ENCODE results near the gene PAPOLA.

PAPOLA gene

DNA sequence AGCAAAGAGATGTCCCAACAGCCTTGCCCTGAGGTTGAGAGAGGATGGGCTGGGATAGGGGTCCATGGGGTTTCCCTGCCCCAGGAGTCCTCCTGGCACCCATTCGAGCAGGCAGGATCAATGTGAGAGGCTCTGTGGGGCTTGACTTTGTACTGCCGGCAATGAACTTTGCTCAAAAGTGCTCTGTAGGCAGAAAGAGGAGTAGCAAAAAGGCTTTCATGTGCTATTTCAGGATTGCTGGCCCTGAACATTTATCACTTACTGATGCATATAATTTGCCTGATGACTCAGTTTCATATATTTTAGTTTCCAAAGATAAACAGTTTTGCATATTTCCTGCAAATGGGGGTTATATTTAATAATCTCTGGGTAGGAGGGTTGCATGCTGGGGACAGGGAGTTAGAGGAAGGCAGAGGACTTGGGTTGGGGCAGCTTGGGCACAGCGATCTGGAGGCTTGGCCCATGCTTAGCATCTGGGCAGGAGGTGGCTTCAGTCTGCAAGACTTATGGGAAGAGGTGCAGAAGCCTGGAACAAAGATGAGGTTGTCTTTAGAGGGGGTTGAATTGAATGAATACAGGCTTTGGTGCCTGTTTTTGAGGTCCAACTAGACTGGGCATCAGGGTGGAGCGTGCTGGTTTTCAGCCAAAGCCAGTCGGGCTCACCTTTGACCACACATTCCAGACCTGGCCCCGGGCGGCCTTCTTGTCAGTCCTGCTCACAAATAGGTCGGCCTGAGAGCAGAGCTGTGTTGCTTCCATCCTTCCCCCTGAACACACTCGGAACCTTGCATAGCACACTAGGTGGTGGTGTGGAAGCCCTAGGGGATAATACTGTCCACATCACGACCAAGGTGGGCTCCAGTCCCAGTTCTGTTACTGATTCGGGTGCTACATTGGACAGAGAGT, 101.4 kb downstream of the PAPOLA start:
- TF ChIP-seq, protein P1, sequence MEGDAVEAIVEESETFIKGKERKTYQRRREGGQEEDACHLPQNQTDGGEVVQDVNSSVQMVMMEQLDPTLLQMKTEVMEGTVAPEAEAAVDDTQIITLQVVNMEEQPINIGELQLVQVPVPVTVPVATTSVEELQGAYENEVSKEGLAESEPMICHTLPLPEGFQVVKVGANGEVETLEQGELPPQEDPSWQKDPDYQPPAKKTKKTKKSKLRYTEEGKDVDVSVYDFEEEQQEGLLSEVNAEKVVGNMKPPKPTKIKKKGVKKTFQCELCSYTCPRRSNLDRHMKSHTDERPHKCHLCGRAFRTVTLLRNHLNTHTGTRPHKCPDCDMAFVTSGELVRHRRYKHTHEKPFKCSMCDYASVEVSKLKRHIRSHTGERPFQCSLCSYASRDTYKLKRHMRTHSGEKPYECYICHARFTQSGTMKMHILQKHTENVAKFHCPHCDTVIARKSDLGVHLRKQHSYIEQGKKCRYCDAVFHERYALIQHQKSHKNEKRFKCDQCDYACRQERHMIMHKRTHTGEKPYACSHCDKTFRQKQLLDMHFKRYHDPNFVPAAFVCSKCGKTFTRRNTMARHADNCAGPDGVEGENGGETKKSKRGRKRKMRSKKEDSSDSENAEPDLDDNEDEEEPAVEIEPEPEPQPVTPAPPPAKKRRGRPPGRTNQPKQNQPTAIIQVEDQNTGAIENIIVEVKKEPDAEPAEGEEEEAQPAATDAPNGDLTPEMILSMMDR (conservative IDR thresholded peaks at IDR 0.05; ENCODE audit: low read depth): no peak
- DNase-seq (ENCODE audit: low spot score): no peak
- POLR2A ChIA-PET (ENCODE audit: low non-redundant PET): no interaction called here
- no peak overlapping the region for H3K27ac ChIP-seq
- CTCF ChIA-PET: interaction anchor here (0.6 kb wide), 1 partner anchor 698 kb away, joined by 3 read pairs; no protein-coding TSS in a partner anchor

DNA sequence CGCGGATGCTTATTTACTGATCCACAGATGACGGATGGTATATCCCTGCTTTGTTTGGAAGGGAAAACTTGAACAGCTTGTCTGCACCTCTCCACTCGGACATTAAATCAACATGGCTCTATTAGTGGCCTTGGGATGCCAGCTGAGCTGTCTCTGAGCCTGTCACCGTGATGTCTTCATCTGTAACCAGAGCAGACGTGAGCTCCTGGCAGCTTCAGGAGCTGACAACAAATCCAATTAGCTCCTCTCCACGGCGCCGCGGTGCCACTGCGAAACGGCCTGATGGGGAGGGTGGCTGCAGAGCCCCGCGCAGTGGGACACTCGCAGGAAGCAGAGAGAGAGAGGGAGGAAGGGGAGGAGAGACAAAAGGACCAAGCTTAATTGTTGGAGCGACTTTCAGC, 112.3 kb downstream of the PAPOLA start:
- CTCF ChIA-PET: no interaction called here
- TF ChIP-seq, protein P1 (conservative IDR thresholded peaks at IDR 0.05; ENCODE audit: low read depth): no peak
- POLR2A ChIA-PET (ENCODE audit: low non-redundant PET): no interaction called here
- DNase-seq (ENCODE audit: low spot score): no peak
- no peak overlapping the region for H3K27ac ChIP-seq

DNA sequence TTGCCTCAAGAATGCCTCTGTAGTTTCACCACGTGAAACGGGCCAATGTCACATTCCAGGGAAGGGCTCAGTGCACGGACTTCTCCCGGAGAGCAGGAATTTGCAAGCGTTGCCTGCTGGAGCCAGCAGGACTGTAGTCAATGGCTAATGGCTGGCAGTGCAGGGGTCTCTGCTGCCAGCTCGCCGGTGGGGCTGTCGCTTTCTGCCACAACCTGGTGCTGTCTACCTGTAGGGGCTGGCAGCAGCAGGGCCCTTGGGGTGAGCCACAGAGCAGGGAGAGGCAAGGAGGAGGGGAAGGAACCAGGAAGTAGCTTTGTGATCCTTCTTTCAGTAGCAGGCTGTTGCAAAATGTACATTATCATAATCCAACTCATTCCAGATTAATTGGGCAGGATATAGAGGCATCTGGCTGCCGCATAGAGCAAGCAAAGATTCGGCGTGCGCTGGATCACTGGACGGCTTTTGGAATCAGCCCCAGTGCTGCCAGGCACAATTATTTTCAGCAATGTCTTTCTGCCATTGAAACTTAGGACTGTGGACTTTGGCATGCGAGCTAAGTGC, 114.1 kb downstream of the PAPOLA start:
- ChIA-PET CTCF (interaction anchor here (0.6 kb wide), 1 partner anchor 84 kb away, joined by 3 read pairs; no protein-coding TSS in a partner anchor), POLR2A (ENCODE audit: low non-redundant PET) (no interaction called here)
- H3K27ac ChIP-seq: no peak overlapping the region
- no peak for DNase-seq (ENCODE audit: low spot score)
- TF ChIP-seq, protein P1 (conservative IDR thresholded peaks at IDR 0.05; ENCODE audit: low read depth): no peak
